Subcutaneous abdominal adipose tissue (tissue), 5 donors: ENCODE results near the gene PPP2R5B.
A peak's percentile ranks its signal among the peaks of the same experiment; 100 is the strongest.

Experiments
- H3K27ac ChIP-seq: one replicate; pipeline ENCODE4 v1.7.0; 2013; ENCODE audit warnings: low read depth, mild to moderate bottlenecking, inconsistent platforms, low read length, moderate library complexity
- H3K27me3 ChIP-seq, 5 donors: one replicate each; pipeline ENCODE4 v1.7.0; 2013; ENCODE audit warnings: low read length in 5 of 5, inconsistent platforms in 1 of 5; ENCODE audit not compliant: control insufficient read depth in 5 of 5, insufficient read depth in 4 of 5
- H3K36me3 ChIP-seq, 5 donors: one replicate each; pipeline ENCODE4 v1.7.0; 2013; ENCODE audit warnings: low read length in 5 of 5; ENCODE audit not compliant: control insufficient read depth in 5 of 5, insufficient read depth in 5 of 5
- H3K4me1 ChIP-seq, 5 donors: one replicate each; pipeline ENCODE4 v1.7.0; 2013; ENCODE audit warnings: low read length in 5 of 5, mild to moderate bottlenecking in 3 of 5, moderate library complexity in 1 of 5; ENCODE audit not compliant: control insufficient read depth in 5 of 5, insufficient read depth in 5 of 5
- H3K4me3 ChIP-seq, 5 donors: one replicate each; pipeline ENCODE4 v1.7.0; 2013; ENCODE audit warnings: low read length in 5 of 5, low read depth in 1 of 5
- H3K9ac ChIP-seq, 5 donors: one replicate each; pipeline ENCODE4 v1.7.0; 2013; ENCODE audit warnings: low read length in 5 of 5, mild to moderate bottlenecking in 4 of 5, moderate library complexity in 3 of 5
- H3K9me3 ChIP-seq, 5 donors: one replicate each; pipeline ENCODE4 v1.7.0; 2013; ENCODE audit warnings: low read length in 5 of 5; ENCODE audit not compliant: control insufficient read depth in 5 of 5
- donor health status: healthy.
- donor health status: healthy.
- donor health status: healthy.
- donor health status: healthy.
- donor health status: healthy.

The PPP2R5B gene

DNA sequence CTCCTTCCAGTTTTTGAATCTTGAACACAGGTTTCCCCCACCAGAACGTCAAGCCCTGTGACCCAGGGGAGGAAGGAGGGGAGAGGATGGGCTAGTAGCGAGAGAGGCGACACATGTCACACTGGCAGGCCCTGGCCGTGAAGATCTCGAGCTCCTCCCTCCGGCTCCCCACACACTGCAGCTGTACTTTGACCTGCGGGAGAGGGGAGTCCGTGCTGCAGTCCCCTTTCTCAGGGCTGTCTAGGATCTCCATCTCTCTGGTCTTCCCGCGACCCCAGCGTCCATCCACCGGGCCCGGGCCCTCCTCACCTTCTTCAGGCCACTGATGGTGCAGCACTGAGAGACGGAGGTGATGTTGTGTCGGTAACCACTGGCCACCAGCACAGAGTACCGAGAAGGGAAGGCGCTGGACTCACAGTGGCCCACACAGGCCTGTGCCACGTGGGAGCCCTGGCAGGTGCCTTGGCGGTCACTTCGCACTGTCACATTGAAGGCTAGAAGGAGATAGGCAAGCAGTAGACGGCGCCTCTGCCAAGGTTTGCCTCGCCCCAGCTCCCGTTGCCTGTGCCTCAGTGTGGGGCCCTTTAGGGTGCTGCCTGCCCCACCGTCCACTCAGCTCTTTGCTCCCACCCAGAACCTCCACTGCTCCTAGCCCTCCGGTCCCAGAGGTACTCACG lies 10.3 kb downstream of the PPP2R5B start:
- H3K9ac ChIP-seq = no peak overlapping the region
- H3K36me3 ChIP-seq = peaks cover 0 to 62% (median 54%) of the 10 kb centered on the region in 5 donors

GRCh38 chr11:64935359-64936081 lies 11.0 kb downstream of the PPP2R5B start, which contains the start of gene GPHA2:
Gene GPHA2, minus strand, starts transcription at chr11:64935893. Its CDS starts 433 bp downstream, at chr11:64935460.
- no peaks in the 10 kb centered on the region for H3K27me3 ChIP-seq
- H3K9me3 ChIP-seq = no peaks in the 10 kb centered on the region
- peaks cover 0 to 55% (median 48%) of the 10 kb centered on the region in 5 donors for H3K36me3 ChIP-seq
- no peaks in the 10 kb centered on the region for H3K4me1 ChIP-seq
- no peak within 1 kb of the TSS for H3K9ac ChIP-seq
- H3K27ac ChIP-seq = no peak within 1 kb of the TSS
- no peak within 1 kb of the TSS for H3K4me3 ChIP-seq

More for the DNA sequence above, 10.3 kb downstream of the PPP2R5B start:
- Histone ChIP-seq H3K27me3 (no peaks in the 10 kb centered on the region), H3K4me3 (no peak overlapping the region), H3K27ac (no peak overlapping the region), H3K9me3 (no peaks in the 10 kb centered on the region), H3K4me1 (no peaks in the 10 kb centered on the region)

GRCh38 chr11:64936539-64936938 lies 12.1 kb downstream of the PPP2R5B start:
- Histone ChIP-seq H3K27me3 (no peaks in the 10 kb centered on the region), H3K36me3 (peaks cover 0 to 45% (median 37%) of the 10 kb centered on the region in 5 donors), H3K9me3 (no peaks in the 10 kb centered on the region), H3K27ac (no peak overlapping the region), H3K4me3 (no peak overlapping the region), H3K4me1 (no peaks in the 10 kb centered on the region), H3K9ac (no peak overlapping the region)

DNA sequence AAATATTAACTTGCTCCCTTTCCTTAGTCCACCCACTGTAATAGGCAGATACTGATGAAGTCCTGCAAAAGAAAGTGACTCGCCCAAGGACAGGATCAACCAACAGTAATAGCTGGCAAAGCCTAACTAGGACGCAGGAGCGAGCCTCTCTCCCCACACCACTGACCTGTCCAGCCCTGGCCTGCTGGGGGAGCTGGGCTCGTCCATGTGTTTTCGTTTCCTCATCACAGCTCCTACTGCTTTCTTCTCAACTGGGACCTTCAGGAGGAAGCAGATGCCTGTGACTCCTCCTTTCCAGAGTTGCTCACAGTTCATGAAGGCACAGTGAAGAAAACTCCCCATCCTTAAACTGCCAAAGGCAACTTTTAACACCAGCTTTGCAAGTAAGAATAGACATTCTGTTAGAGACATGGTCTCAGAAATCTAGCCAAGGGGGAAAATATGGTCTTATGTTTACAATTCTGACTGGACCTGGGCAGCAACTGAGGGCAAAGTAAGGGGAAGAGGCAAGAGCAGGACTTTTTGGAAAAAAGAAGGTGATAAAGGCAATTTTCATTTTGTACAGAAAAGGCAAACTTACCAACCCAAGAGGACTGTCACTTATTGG lies 22.8 kb downstream of the PPP2R5B start:
- no peak overlapping the region for H3K4me3 ChIP-seq

GRCh38 chr11:64951529-64951928 lies 27.0 kb downstream of the PPP2R5B start:
- Histone ChIP-seq H3K27ac (no peak overlapping the region), H3K4me3 (no peak overlapping the region), H3K4me1 (no peaks in the 10 kb centered on the region), H3K9ac (no peak overlapping the region), H3K27me3 (no peaks in the 10 kb centered on the region), H3K9me3 (no peaks in the 10 kb centered on the region), H3K36me3 (no peaks in the 10 kb centered on the region)

More for the DNA sequence above, 22.8 kb downstream of the PPP2R5B start:
- no peak overlapping the region for H3K9ac ChIP-seq
- no peaks in the 10 kb centered on the region for H3K36me3 ChIP-seq
- H3K27me3 ChIP-seq = peaks cover 0 to 4% (median 0%) of the 10 kb centered on the region in 5 donors
- no peaks in the 10 kb centered on the region for H3K9me3 ChIP-seq
- no peak overlapping the region for H3K27ac ChIP-seq
- H3K4me1 ChIP-seq = no peaks in the 10 kb centered on the region

- Histone ChIP-seq H3K27me3 (no peaks in the 10 kb centered on the region), H3K36me3 (no peaks in the 10 kb centered on the region), H3K27ac (no peak overlapping the region), H3K4me1 (no peaks in the 10 kb centered on the region), H3K9me3 (no peaks in the 10 kb centered on the region), H3K9ac (no peak overlapping the region), H3K4me3 (no peak overlapping the region)
Observed at GRCh38 chr11:64954201-64954600, 29.7 kb downstream of the PPP2R5B start.

DNA sequence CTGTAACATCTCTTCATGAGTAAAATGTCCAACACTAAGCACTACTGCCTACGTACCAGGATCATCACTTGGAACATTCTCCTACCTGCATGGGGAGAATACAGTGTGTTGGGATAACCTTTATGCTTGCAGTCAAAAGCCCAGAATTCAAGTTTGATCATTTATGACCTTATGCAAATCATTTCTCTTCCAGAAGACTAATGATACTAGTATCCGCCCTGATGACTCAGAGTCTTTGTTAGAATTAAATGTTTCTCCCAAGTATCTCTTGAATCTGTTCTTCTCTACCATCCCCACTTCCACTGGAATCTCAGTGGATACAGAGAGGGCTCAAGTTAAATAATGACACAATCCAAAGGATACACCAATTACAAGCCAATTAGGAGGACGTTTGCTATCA lies 35.0 kb downstream of the PPP2R5B start:
- Histone ChIP-seq H3K4me1 (peaks cover 0 to 4% (median 0%) of the 10 kb centered on the region in 5 donors), H3K27ac (no peak overlapping the region), H3K9me3 (no peaks in the 10 kb centered on the region), H3K4me3 (no peak overlapping the region), H3K9ac (no peak overlapping the region), H3K36me3 (no peaks in the 10 kb centered on the region), H3K27me3 (no peaks in the 10 kb centered on the region)

DNA sequence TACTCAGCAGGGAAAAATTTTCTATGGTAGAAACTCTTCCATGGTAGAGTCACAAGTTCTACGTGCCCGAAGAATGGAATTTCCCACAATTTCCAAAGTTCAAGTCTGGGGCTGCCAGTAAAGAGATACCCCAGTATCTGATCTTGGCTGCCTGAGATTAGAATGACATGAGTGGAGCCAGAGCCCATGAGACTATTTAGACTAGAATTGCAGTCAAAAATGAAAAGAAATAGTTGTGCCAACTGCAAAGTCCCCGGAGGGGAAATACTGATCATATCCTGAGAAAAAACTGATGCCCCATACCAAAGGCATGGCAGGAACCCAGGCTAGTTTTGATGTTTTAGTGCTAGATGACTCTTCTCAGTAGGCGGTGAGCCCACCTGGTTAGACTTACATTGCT lies 36.2 kb downstream of the PPP2R5B start:
- H3K27me3 ChIP-seq = no peaks in the 10 kb centered on the region
- no peaks in the 10 kb centered on the region for H3K9me3 ChIP-seq
- H3K4me1 ChIP-seq = peaks cover 0 to 4% (median 0%) of the 10 kb centered on the region in 5 donors
- H3K4me3 ChIP-seq = no peak overlapping the region
- no peaks in the 10 kb centered on the region for H3K36me3 ChIP-seq
- peak overlapping the region in 1 of 5 donors; percentile 30 for H3K9ac ChIP-seq
- no peak overlapping the region for H3K27ac ChIP-seq

DNA sequence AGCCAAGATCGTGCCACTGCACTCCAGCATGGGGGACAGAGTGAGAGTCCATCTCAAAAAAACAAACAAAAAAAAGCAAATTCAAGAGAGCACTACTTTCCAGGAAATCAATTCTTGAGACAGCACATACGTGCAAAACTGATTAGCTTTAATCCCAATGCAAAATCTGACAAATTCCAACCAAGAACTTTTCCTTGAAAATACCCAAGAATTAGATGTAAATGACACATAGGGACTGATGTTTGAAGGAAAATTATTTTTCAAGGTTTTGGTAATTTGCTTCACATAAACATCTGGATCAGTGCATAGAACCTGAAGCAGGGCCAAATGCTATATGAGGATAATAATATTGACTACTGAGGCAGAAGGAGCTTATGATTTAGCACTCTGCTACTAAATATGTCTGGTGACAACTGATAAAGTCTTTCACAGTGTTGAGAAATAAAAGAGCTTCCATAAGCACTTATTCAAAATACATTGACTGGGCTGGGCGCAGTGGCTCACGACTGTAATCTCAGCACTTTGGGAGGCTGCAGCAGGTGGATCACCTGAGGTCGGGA lies 38.7 kb downstream of the PPP2R5B start:
- Histone ChIP-seq H3K27me3 (no peaks in the 10 kb centered on the region), H3K9ac (no peak overlapping the region)

DNA sequence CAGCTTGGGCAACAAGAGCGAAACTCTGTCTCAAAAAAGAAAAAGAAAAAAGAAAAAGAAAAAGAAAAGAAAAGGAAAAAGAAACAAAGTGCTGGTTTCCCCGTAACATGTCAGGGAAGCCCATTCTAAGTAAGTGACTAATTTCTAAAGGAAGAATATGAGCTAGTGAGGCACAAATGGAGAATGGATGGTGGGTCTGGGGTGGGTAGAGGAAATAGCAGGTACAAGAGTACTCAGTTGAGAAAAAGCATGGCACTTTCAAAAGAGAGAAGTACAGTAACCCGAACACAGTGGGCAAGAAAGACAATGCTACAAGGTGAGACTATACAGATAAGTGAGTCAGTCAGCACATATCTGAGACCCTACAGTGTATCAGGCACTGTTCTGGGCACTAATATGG lies 42.9 kb downstream of the PPP2R5B start:
- H3K27ac ChIP-seq = no peak overlapping the region
- H3K27me3 ChIP-seq = no peaks in the 10 kb centered on the region
- H3K36me3 ChIP-seq = no peaks in the 10 kb centered on the region
- no peaks in the 10 kb centered on the region for H3K9me3 ChIP-seq
- no peak overlapping the region for H3K9ac ChIP-seq
- H3K4me3 ChIP-seq = no peak overlapping the region
- peaks cover 0 to 11% (median 11%) of the 10 kb centered on the region in 5 donors for H3K4me1 ChIP-seq

More for the DNA sequence above, 38.7 kb downstream of the PPP2R5B start:
- H3K4me1 ChIP-seq = peaks cover 0 to 4% (median 0%) of the 10 kb centered on the region in 5 donors
- no peak overlapping the region for H3K4me3 ChIP-seq
- no peak overlapping the region for H3K27ac ChIP-seq
- H3K9me3 ChIP-seq = no peaks in the 10 kb centered on the region
- H3K36me3 ChIP-seq = no peaks in the 10 kb centered on the region
